Right lobe of liver (tissue), 4 donors: ENCODE measurements around the gene MRPS34.

ENCODE experiments used
- POLR2A ChIP-seq: fragments of 450-650 bp; IDR thresholded peaks from one replicate; pipeline ENCODE4 v1.6.1; 2017; ENCODE audit warnings: antibody characterized with exemption, mild to moderate bottlenecking
- TF ChIP-seq, protein P1 (sequence below), 4 donors: fragments of 200-600 bp in 3 of 4; fragments of 450-650 bp in 1 of 4; IDR thresholded peaks; one replicate each; pipeline versions ENCODE4 v1.5.1 to v1.8.0; 2016 to 2022; ENCODE audit warnings: antibody characterized with exemption in 4 of 4, mild to moderate bottlenecking in 2 of 4
- donor health status: DM: no; HTN: no; CAD: no.
- donor health status: DM: no; HTN: no; CAD: no.
- donor health status: DM: no; HTN: yes; CAD: no.

DNA sequence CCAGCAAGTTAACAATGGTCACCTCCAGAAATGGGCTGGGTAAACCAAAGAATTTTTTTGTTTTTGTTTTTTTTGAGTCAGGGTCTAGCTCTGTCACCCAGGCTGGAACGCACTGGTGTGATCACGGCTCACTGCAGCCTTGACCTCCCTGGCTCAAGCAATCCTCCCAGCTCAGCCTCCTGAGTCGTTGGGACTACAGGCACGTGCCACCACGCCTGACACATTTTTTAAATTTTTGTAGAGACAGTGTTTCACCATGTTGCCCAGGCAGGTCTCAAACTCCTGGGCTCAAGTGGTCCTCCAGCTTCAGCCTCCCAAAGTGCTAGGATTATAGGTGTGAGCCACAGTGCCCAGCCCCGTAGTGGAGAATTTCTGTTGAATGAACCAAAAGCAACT is 7.7 kb upstream of the MRPS34 start:
- TF ChIP-seq, protein P1, sequence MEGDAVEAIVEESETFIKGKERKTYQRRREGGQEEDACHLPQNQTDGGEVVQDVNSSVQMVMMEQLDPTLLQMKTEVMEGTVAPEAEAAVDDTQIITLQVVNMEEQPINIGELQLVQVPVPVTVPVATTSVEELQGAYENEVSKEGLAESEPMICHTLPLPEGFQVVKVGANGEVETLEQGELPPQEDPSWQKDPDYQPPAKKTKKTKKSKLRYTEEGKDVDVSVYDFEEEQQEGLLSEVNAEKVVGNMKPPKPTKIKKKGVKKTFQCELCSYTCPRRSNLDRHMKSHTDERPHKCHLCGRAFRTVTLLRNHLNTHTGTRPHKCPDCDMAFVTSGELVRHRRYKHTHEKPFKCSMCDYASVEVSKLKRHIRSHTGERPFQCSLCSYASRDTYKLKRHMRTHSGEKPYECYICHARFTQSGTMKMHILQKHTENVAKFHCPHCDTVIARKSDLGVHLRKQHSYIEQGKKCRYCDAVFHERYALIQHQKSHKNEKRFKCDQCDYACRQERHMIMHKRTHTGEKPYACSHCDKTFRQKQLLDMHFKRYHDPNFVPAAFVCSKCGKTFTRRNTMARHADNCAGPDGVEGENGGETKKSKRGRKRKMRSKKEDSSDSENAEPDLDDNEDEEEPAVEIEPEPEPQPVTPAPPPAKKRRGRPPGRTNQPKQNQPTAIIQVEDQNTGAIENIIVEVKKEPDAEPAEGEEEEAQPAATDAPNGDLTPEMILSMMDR (IDR thresholded peaks at IDR 0.05) = no peak
- no peak for TF ChIP-seq POLR2A
